GM12801 (cell line): ENCODE results near the gene POLR2J.
"Not testable (repeated sequence)": the region's sequence is repeated elsewhere in the genome, so short reads cannot be mapped to it uniquely, and the experiment has no call there.

Source experiments
- CTCF ChIP-seq: IDR thresholded peaks from one replicate; pipeline ENCODE4 v1.5.1; 2011; ENCODE audit warnings: control low read depth; ENCODE audit not compliant: insufficient read length; ENCODE audit errors: extremely low read depth

The POLR2J gene

GRCh38 chr7:102478314-102479208 is at the start of gene POLR2J:
TSS of gene POLR2J (minus strand) at chr7:102478922. CDS start at chr7:102478860, 62 bp downstream.
- not testable (repeated sequence) for TF ChIP-seq CTCF

DNA sequence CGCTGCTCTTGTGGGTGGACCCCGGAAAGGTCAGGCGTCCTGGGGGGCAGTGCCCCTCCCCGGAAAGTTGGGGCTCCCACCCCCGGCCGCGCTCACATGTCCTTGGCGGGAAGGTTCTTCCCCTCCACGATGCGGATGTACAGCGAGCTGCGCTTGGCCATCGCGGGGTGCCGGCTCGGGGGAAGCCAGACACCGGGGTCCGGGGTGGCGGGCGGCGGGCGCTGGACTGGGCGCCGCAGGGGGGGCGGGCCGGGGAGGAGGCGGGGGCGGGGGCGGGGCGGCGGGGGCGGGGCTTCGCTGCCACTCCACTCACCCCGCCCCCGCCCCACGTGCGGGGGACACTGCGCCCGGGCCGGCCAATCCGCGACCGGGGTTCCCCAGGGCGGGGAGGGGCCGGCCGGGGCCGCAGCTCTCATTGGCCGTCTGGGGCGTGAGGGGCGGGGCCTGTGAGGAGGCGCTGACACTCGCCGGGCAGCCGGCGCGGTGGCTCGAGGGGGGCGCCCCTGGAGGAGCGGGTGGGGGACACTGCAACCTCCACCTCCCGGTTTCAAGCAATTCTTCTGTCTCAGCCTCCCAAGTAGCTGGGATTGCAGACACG is 38.9 kb upstream of the POLR2J start, which contains the start of gene RASA4B:
Gene RASA4B, minus strand, starts transcription at position 228 of the 598 bp plus-strand sequence. Its CDS starts 67 bp downstream, at position 161.
- not testable (repeated sequence) for TF ChIP-seq CTCF

DNA sequence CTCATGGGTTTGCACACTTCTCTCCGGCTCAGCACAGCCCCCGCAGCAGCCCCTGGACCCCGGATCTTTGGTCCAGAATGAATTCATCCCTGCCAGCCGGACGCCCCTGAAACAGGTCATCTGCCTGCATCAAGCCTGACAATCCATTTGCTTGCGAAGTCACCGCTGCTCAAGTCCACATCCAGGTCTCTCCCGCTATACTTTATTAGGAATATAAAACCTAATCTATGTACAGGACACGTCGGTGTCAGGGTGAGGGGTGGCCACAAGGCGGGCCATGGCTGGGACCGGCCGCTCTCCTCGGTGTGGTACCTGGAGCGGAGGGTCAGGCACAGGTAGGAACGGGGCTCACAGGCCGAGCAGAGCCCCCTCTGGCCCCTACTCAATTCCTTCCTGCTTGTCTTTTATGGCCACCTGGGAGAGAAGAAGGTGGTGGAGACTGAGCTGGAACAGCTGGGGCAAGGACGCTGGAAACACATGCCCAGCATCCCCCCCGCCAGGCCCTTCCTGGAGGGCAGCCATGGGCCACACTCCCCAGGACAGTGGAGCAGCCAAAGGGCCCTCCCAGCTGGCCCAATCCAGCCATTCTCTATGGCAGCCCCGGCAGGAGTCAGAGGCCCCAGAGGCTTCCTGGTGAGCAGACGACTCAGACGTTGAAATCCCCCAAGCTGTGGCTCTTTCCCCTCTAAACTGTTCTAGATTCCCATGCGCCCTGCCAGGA is 5.3 kb downstream of the POLR2J start:
- TF ChIP-seq CTCF = no peak

DNA sequence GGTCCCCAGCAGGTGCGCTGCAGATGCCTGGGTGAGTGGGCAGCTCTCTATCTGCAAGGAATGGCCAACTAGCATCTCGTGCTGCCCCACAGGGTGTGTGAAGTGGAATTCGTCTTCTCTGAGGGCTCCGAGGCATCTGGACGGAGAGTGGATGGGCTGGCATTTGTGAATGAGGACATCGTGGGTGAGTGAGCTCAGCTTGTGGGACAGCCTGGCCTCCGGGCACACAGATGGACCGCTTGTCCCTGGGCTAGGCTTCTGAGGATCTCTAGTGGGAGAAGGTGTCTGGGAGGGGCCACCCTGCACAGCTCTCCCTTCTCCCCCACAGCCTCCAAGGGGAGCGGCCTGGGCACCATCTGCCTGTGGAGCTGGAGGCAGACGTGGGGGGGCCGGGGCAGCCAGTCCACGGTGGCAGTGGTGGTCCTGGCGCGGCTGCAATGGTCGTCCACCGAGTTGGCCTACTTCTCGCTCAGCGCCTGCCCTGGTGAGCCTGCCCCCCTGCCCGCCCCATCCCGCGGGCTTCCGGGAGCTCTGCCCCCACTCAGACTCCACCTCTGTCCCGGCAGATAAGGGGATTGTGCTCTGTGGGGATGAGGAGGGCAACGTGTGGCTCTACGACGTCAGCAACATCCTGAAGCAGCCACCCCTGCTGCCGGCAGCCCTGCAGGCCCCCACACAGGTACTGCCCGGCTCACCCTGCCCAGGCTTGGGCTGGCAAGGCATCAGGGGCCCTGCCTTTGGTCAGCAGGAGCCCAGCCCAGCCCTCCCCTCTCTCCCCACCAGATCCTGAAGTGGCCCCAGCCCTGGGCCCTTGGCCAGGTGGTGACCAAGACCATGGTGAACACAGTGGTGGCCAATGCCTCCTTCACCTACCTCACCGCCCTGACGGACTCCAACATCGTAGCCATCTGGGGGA is 6.3 kb downstream of the POLR2J start:
- no peak for TF ChIP-seq CTCF

DNA sequence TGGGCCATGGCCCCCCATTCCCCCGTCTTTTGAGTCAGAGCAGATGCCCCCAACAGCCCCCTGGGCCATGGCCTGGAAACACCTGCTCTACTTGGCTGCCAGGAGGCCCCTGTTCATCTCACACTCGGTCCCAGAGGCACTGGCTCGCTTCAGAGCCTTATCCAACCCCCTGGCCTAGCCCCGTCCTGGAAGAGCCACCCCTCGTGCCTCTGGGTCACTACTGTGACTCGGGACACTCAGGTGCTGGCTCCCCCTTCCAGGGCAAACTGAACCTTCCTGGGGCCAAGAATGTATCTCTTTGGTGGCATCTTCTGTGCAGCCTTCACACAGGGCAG is 7.0 kb downstream of the POLR2J start:
- TF ChIP-seq CTCF = no peak

- no peak for TF ChIP-seq CTCF
Observed at GRCh38 chr7:102469972-102470825, 8.5 kb downstream of the POLR2J start.
